HG02852 (cell line): Measurements from ENCODE around the gene ASIP.
"Not testable (repeated sequence)": the region's sequence is repeated elsewhere in the genome, so short reads cannot be mapped to it uniquely, and the experiment has no call there.

Experiments used
- ATAC-seq: cut with Tn5 transposase; IDR thresholded peaks from one replicate; pipeline ENCODE4 v1.9.1; 2021; ENCODE audit warnings: mild to moderate bottlenecking, moderate library complexity; ENCODE audit not compliant: unreplicated experiment

ASIP gene

DNA sequence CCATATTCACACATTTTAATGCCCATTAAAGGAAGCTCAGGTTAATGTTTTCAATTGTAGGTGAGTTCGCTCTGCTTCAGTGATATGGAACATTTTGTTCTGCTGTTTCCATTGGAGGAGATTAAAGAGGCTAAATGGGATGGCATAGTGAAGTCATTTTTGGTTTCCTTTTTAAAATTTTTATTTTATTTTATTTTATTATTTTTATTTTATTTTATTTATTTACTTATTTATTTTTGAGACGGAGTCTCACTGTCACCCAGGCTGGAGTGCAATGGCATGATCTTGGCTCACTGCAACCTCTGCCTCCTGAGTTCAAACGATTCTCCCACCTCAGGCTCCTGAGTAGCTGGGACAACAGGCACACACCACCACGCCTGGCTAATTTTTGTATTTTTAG lies 792 bp downstream of the ASIP start:
- not testable (repeated sequence) for ATAC-seq

- no peak for ATAC-seq
Measured at GRCh38 chr20:34242879-34243278, 1.7 kb downstream of the ASIP start.

DNA sequence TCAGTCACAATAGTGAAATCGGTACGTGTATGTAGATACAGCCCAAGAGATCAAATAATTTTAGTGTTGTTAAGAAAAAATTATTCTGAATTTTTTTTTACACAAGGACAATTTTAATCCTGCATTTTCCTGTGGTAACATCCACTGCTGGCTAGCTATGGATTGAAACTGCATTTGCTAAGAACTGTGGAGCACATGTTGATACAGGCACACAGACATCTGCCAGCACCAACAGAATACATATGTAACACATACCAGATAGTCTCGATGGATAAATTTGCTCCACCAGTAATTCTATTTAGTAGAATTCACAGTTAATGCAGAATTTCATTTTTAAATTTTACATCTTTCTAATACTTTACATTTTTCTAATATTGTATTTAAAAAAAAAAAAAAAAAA lies 2.2 kb downstream of the ASIP start:
- ATAC-seq, result no peak

- no peak for ATAC-seq
Measured at GRCh38 chr20:34246126-34246626, 5.0 kb downstream of the ASIP start.

DNA sequence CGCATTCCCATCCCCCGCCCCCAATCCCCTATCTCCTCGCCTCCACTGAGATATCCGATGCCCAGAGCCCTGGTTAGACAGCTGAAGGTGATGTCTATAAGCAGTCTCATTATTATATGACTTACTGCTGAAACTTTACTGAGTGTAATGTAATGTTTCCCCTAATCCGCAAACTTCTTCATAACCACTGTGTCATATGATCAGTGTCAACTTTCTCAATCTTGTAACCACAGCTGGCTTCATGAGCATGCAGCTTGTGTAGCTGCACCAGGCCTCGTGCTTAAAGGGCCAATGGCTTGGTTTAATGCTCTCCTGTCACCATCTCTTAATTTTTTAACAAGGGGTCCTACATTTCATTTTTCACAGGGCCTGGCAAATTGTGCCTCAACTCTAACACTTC lies 8.1 kb downstream of the ASIP start:
- ATAC-seq, result no peak

- ATAC-seq, result no peak
Measured at GRCh38 chr20:34250005-34250404, 8.8 kb downstream of the ASIP start.

DNA sequence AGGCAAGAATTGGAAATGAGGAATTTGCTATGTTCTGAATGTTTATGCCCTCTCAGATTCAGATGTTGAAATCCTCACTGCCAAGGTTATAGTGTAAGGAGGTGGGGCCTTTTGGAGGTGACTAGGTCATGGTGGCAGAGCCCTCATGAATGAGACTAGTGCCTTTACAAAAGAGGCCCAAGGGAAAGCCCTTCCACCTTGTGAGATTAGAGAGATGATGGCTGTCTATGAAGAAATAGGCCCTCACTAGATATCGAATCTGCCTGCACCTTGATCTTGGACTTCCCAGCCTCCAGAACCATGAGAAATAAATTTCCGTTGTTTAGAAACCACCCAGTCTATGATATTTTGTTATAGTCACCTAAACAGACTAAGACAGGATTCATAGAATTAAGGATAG lies 10.4 kb downstream of the ASIP start:
- ATAC-seq, result no peak

DNA sequence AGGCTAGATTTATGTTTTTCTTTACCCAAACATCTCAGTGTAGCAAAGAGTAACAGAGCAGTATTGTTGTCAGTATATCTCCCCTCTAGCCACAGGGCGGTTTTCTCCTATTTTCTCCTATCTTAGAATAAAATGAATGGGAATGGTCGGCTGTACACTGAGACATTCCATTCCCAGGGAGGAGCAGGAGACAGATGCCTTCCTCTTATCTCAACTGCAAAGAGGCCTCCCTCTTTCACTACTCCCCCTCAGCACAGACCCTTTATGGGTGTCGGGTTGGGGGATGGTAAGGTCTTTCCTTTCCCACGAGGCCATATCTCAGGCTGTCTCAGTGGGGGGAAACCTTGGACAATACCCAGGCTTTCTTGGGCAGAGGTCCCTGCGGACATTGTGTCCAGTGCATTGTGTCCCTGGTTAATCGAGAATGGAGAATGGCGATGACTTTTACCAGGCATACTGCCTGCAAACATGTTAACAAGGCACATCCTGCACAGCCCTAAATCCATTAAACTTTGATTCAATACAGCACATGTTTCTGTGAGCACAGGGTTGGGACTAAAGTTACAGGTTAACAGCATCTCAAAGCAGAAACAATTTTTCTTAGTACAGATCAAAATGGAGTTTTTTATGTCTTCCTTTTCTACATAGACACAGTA lies 11.3 kb downstream of the ASIP start:
- not testable (repeated sequence) for ATAC-seq

- no peak for ATAC-seq
Measured at GRCh38 chr20:34254979-34255378, 13.8 kb downstream of the ASIP start.

GRCh38 chr20:34256629-34257124 lies 15.5 kb downstream of the ASIP start:
- no peak for ATAC-seq

GRCh38 chr20:34260208-34260942 lies 19.2 kb downstream of the ASIP start:
- no peak for ATAC-seq

- no peak for ATAC-seq
Measured at GRCh38 chr20:34262488-34263288, 21.5 kb downstream of the ASIP start.

- not testable (repeated sequence) for ATAC-seq
Measured at GRCh38 chr20:34263468-34263867, 22.2 kb downstream of the ASIP start.

GRCh38 chr20:34264141-34264540 lies 22.9 kb downstream of the ASIP start:
- no peak for ATAC-seq

- ATAC-seq, result no peak
Measured at GRCh38 chr20:34268145-34268544, 26.9 kb downstream of the ASIP start.

- ATAC-seq, result no peak
Measured at GRCh38 chr20:34268851-34269636, 27.8 kb downstream of the ASIP start.

DNA sequence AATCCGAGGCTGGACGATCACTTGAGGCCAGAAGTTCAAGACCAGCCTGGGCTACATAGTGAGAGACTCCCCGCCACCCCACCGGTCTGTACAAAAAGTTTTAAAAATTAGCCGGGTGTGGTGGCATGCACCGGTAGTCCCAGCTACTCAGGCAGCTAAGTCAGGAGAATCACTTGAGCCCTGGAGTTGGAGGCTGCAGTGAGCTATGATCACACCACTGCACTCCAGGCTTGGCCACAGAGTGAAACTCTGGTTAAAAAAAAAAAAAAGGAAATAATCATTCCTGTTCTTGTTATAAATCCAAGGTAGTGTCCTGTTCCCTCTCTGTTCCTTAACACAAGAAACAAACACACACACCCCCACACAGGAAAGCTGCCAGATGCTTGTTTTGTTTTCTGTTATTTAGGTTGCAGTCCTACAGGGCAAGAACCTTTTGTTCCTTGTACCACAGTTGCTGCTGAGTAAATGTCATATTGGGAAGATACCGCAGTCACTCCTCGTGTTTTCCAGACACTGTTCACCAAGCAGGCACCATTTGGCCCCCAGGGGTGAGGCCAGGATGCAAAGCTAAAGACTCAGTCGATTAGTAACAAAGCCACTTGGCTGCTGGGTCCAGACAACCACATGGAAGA lies 28.9 kb downstream of the ASIP start:
- ATAC-seq, result no peak

GRCh38 chr20:34271956-34272355 lies 30.7 kb downstream of the ASIP start:
- no peak for ATAC-seq

- no peak for ATAC-seq
Measured at GRCh38 chr20:34274694-34275093, 33.5 kb downstream of the ASIP start.

DNA sequence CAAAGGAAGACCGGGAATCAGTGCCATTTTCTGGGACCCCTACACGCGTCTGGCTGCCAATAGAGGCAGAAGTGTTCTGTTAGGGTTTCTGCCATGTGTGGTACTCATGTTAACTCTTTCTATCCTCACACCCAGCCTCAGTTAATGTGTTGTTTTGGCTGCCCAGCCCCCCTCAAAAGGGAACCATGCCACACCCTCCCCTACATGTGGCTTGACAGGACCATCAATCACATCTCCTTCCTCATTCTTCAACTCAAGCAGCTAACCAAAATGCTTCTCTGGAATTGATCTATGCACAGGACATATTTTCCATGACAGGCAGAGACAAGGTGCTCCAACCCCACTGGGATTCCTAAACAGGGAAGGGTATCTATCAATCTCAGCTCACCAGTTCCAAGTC lies 40.0 kb downstream of the ASIP start:
- ATAC-seq, result no peak
